CD14-positive monocyte (primary cell): ENCODE data around the gene ZC3H8. TPM values are rescaled to one million over a fixed set of nuclear protein-coding genes. Genes with fewer than 3 reads are reported as not detected.

Experiments
- DNase-seq, 3 donors: peaks; one replicate each; pipeline ENCODE4 v3.0.0-alpha.2; 2011 to 2022
- H2AFZ ChIP-seq: 2 replicates; pipeline ENCODE4 v1.6.0; 2012; ENCODE audit warnings: mild to moderate bottlenecking, low read depth, low read length, inconsistent platforms; ENCODE audit not compliant: insufficient read depth, poor library complexity, severe bottlenecking
- H3K27ac ChIP-seq, 2 donors: 1 replicate in 1 of 2; 2 replicates in 1 of 2; pipeline ENCODE4 v1.5.1; 2012 to 2013; ENCODE audit warnings: low read length in 2 of 2, control low read depth in 1 of 2, inconsistent platforms in 1 of 2, low read depth in 1 of 2, mild to moderate bottlenecking in 1 of 2
- H3K27me3 ChIP-seq, 2 donors: one replicate each; pipeline versions ENCODE4 v1.6.0 to v1.6.1; 2011 to 2013; ENCODE audit warnings: low read length in 2 of 2; ENCODE audit not compliant: control insufficient read depth in 2 of 2, insufficient read depth in 2 of 2
- H3K36me3 ChIP-seq, 2 donors: replicated peaks in 1 of 2; 1 replicate in 1 of 2; 2 replicates in 1 of 2; pipeline versions ENCODE4 v1.5.1 to v1.6.1; 2012 to 2013; ENCODE audit warnings: low read length in 2 of 2, control low read depth in 1 of 2, inconsistent platforms in 1 of 2, mild to moderate bottlenecking in 1 of 2; ENCODE audit not compliant: insufficient read depth in 2 of 2, control insufficient read depth in 1 of 2
- H3K4me1 ChIP-seq, 2 donors: 1 replicate in 1 of 2; 2 replicates in 1 of 2; pipeline versions ENCODE4 v1.5.1 to v1.6.1; 2012 to 2013; ENCODE audit warnings: low read length in 2 of 2, control low read depth in 1 of 2, inconsistent platforms in 1 of 2, mild to moderate bottlenecking in 1 of 2, moderate library complexity in 1 of 2; ENCODE audit not compliant: insufficient read depth in 2 of 2, control insufficient read depth in 1 of 2
- H3K4me2 ChIP-seq: replicated peaks from 2 replicates; pipeline ENCODE3; 2012; ENCODE audit warnings: low read length, moderate library complexity, mild to moderate bottlenecking; ENCODE audit not compliant: poor library complexity, severe bottlenecking; ENCODE audit errors: extremely low read depth
- H3K4me3 ChIP-seq, 3 experiments: fragments of 200-600 bp in 1 of 3; sonication (generic) in 1 of 3; replicated peaks in 1 of 3; 1 replicate in 2 of 3; 2 replicates in 1 of 3; pipeline ENCODE4 v1.5.1; 2011 to 2013; ENCODE audit warnings: low read length in 3 of 3, mild to moderate bottlenecking in 3 of 3, control low read depth in 2 of 3, low read depth in 2 of 3, inconsistent platforms in 1 of 3, moderate library complexity in 1 of 3
- H3K79me2 ChIP-seq: 2 replicates; pipeline ENCODE4 v1.6.0; 2012; ENCODE audit warnings: mild to moderate bottlenecking, control low read depth, inconsistent platforms, low read length, moderate library complexity; ENCODE audit not compliant: insufficient read depth
- H3K9ac ChIP-seq: 2 replicates; pipeline ENCODE4 v1.6.0; 2017; ENCODE audit warnings: low read length, mild to moderate bottlenecking; ENCODE audit not compliant: insufficient read depth, poor library complexity, severe bottlenecking
- H3K9me3 ChIP-seq, 2 donors: replicated peaks in 1 of 2; 1 replicate in 1 of 2; 2 replicates in 1 of 2; pipeline versions ENCODE4 v1.5.1 to v1.6.1; 2012 to 2013; ENCODE audit warnings: low read length in 2 of 2, control low read depth in 1 of 2; ENCODE audit not compliant: control insufficient read depth in 1 of 2, insufficient read depth in 1 of 2
- H4K20me1 ChIP-seq: 2 replicates; pipeline ENCODE4 v1.6.0; 2012; ENCODE audit warnings: mild to moderate bottlenecking, low read length, control low read depth, moderate library complexity; ENCODE audit not compliant: insufficient read depth
- H3K27ac Mint-ChIP-seq, 7 donors: one replicate each; pipeline ENCODE4 v1.8.0; 2020; ENCODE audit warnings: mild to moderate bottlenecking in 7 of 7, mixed read lengths in 7 of 7, moderate library complexity in 6 of 7, inconsistent platforms in 2 of 7
- H3K27me3 Mint-ChIP-seq, 3 donors: one replicate each; pipeline ENCODE4 v1.8.0; 2021 to 2022; ENCODE audit warnings: low read depth in 3 of 3, mild to moderate bottlenecking in 3 of 3, mixed read lengths in 3 of 3, moderate library complexity in 3 of 3, inconsistent platforms in 1 of 3
- H3K36me3 Mint-ChIP-seq, 2 donors: one replicate each; pipeline ENCODE4 v1.8.0; 2020; ENCODE audit warnings: mixed read lengths in 2 of 2, inconsistent platforms in 1 of 2, mild to moderate bottlenecking in 1 of 2
- H3K4me1 Mint-ChIP-seq: one replicate; pipeline ENCODE4 v1.8.0; 2020; ENCODE audit warnings: mild to moderate bottlenecking, mixed read lengths
- H3K4me3 Mint-ChIP-seq, 2 donors: one replicate each; pipeline ENCODE4 v1.8.0; 2020; ENCODE audit warnings: mild to moderate bottlenecking in 2 of 2, mixed read lengths in 2 of 2, moderate library complexity in 1 of 2
- H3K9me3 Mint-ChIP-seq, 7 donors: one replicate each; pipeline ENCODE4 v1.8.0; 2020 to 2022; ENCODE audit warnings: mixed read lengths in 7 of 7, mild to moderate bottlenecking in 6 of 7, moderate library complexity in 6 of 7, inconsistent platforms in 2 of 7
- CTCF ChIP-seq: fragments of 200-600 bp; IDR thresholded peaks from one replicate; pipeline ENCODE4 v1.8.0; 2022; ENCODE audit warnings: antibody characterized with exemption, mild to moderate bottlenecking
- WGBS: methylation state at CpG from one replicate; pipeline ENCODE4 v1.1.5; 2013; ENCODE audit warnings: missing lambda C conversion rate; ENCODE audit not compliant: insufficient coverage; 5-methylcytosine and 5-hydroxymethylcytosine counted together
- intact Hi-C, 2 donors: fragments of 100-400 bp; cut with micrococcal nuclease; formaldehyde crosslinking; loops; one replicate each; pipeline versions ENCODE4 v1.15.0 to v1.15.1; 2023
- polyA plus RNA-seq, 3 donors: library from polyadenylated mRNA; depleted of rRNA in 1 of 3; unstranded in 2 of 3; stranded (reverse) in 1 of 3; fragments of 300-500 nt in 2 of 3; fragments of >200 nt in 1 of 3; fragmentation: Illumina TruSeq in 2 of 3; gene quantifications; 1 replicate in 2 of 3; 2 replicates in 1 of 3; pipeline ENCODE4 v1.2.3, GENCODE V29; 2012 to 2021

The ZC3H8 gene
- polyA plus RNA-seq, 3 donors, result 2.3 to 6.9 (median 2.3) TPM

- no peak overlapping the region for H3K27ac ChIP-seq
- intact Hi-C loops, result no loop called here
- TF ChIP-seq CTCF, result no peak
- H3K4me1 Mint-ChIP-seq, result no peaks in the 10 kb centered on the region
- peak overlapping the region in 1 of 2 donors; percentile 14 for H3K4me3 Mint-ChIP-seq
- no peaks in the 10 kb centered on the region for H4K20me1 ChIP-seq
- no peaks in the 10 kb centered on the region for H3K79me2 ChIP-seq
- WGBS, result no CpG with 5 or more reads among the region's 1 CpG
- H3K36me3 ChIP-seq, result no peaks in the 10 kb centered on the region
- peaks cover 2 to 3% (median 2%) of the 10 kb centered on the region in 3 donors for H3K27me3 Mint-ChIP-seq
- no peaks in the 10 kb centered on the region for H3K27me3 ChIP-seq
- no peak overlapping the region for H3K9ac ChIP-seq
- no peak overlapping the region for H3K4me3 ChIP-seq
- no peaks in the 10 kb centered on the region for H3K36me3 Mint-ChIP-seq
- no peak overlapping the region for H3K27ac Mint-ChIP-seq
- DNase-seq, result no peak
- no peaks in the 10 kb centered on the region for H3K4me1 ChIP-seq
- H3K4me2 ChIP-seq, result no peak overlapping the region
- peaks cover 5 to 9% of the 10 kb centered on the region in 2 donors for H3K9me3 ChIP-seq
- peaks cover 7 to 18% (median 15%) of the 10 kb centered on the region in 7 donors for H3K9me3 Mint-ChIP-seq
- H2AFZ ChIP-seq, result no peak overlapping the region
Observed at GRCh38 chr2:112197868-112198267, 57.0 kb downstream of the ZC3H8 start.

DNA sequence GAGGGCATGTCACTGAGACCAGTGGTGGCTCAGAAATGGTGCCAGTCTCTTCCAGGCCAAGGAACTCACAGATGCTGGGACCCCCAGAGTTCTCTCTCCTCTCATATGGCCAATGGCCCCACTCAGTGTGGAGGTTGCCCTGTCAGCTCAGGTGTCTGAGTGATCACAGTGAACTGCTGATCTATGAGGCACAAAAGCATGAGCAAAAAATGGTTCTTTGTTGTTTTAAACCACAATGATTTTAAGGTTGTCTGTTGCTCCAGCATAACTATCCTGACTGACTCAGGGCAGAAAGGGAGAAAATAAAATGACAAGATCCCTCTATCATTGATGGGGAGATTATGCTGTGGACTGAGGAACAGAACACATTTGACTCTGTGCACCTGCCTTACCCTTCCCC, 58.9 kb downstream of the ZC3H8 start:
- Mint-ChIP-seq H3K36me3 (no peaks in the 10 kb centered on the region), H3K4me1 (no peaks in the 10 kb centered on the region), H3K27ac (no peak overlapping the region), H3K9me3 (peaks cover 3 to 12% (median 8%) of the 10 kb centered on the region in 7 donors), H3K4me3 (no peak overlapping the region), H3K27me3 (peaks cover 2 to 3% (median 2%) of the 10 kb centered on the region in 3 donors)
- Histone ChIP-seq H3K4me3 (no peak overlapping the region), H3K36me3 (no peaks in the 10 kb centered on the region), H3K9me3 (peaks cover 0 to 6% of the 10 kb centered on the region in 2 donors), H3K9ac (no peak overlapping the region), H3K4me2 (no peak overlapping the region), H3K27ac (no peak overlapping the region), H3K4me1 (no peaks in the 10 kb centered on the region), H3K79me2 (no peaks in the 10 kb centered on the region), H3K27me3 (no peaks in the 10 kb centered on the region), H4K20me1 (no peaks in the 10 kb centered on the region), H2AFZ (no peak overlapping the region)
- no peak for DNase-seq
- intact Hi-C loops, result no loop called here
- TF ChIP-seq CTCF, result no peak
